HL-60 (cell line): ENCODE measurements around the gene CASS4.

Source experiments
- DNase-seq, 2 experiments: peaks; one replicate each; pipeline ENCODE4 v3.0.0-alpha.2; 2010 to 2020; ENCODE audit warnings: low read depth in 1 of 2, low spot score in 1 of 2
- H3K27ac ChIP-seq: fragments of 250-450 bp; sonication (Bioruptor Pico); replicated peaks from 2 replicates; pipeline ENCODE4 v1.5.1; 2020; ENCODE audit warnings: mild to moderate bottlenecking, moderate library complexity
- H3K27me3 ChIP-seq: fragments of 250-450 bp; sonication (Bioruptor Pico); 2 replicates; pipeline ENCODE4 v1.5.1; 2021; ENCODE audit warnings: mild to moderate bottlenecking, moderate library complexity; ENCODE audit not compliant: insufficient read depth, poor library complexity, severe bottlenecking
- H3K4me3 ChIP-seq: replicated peaks from 2 replicates; pipeline ENCODE4 v1.5.1; 2011; ENCODE audit warnings: mild to moderate bottlenecking, control low read depth, low read length; ENCODE audit not compliant: insufficient read depth
- CTCF ChIP-seq: IDR thresholded peaks from one replicate; pipeline ENCODE4 v1.5.1; 2011; ENCODE audit warnings: low read length, control low read depth, inconsistent platforms; ENCODE audit not compliant: insufficient read depth
- GABPA ChIP-seq: IDR thresholded peaks from 2 replicates; pipeline ENCODE4 v1.6.1; 2012; ENCODE audit warnings: low read depth
- POLR2AphosphoS5 ChIP-seq: IDR thresholded peaks from 2 replicates; pipeline ENCODE4 v1.6.1; 2012; ENCODE audit warnings: low read depth
- REST ChIP-seq: IDR thresholded peaks from 2 replicates; pipeline ENCODE4 v1.6.1; 2012; ENCODE audit warnings: low read depth; ENCODE audit not compliant: insufficient replicate concordance
- SPI1 ChIP-seq: IDR thresholded peaks from 2 replicates; pipeline ENCODE4 v1.6.1; 2012; ENCODE audit warnings: low read depth, mild to moderate bottlenecking, borderline replicate concordance

CASS4 gene

DNA sequence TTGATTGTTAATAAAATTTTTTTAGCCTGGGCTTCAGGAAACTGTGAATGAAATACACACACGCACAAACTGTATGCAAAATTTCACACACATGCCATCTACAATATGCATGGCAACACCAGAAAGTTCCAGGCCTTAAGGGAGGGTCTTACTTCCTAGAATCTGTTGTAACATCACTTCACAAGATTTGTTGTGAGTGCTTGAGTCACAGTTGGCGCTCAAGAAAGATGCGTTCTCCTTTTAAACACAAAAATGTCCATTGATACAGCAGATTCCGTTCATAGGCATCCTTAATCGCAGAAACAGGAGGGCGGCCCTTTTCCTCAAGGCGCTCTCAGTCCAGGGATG lies 55.9 kb downstream of the CASS4 start:
- H3K27me3 ChIP-seq: no peaks in the 10 kb centered on the region
- peak overlapping the region; percentile 97 for H3K4me3 ChIP-seq
- no peak for DNase-seq
- TF ChIP-seq GABPA (no peak), REST (no peak), SPI1 (no peak), CTCF (no peak), POLR2AphosphoS5 (no peak)
- H3K27ac ChIP-seq: peak overlapping the region; percentile 70

DNA sequence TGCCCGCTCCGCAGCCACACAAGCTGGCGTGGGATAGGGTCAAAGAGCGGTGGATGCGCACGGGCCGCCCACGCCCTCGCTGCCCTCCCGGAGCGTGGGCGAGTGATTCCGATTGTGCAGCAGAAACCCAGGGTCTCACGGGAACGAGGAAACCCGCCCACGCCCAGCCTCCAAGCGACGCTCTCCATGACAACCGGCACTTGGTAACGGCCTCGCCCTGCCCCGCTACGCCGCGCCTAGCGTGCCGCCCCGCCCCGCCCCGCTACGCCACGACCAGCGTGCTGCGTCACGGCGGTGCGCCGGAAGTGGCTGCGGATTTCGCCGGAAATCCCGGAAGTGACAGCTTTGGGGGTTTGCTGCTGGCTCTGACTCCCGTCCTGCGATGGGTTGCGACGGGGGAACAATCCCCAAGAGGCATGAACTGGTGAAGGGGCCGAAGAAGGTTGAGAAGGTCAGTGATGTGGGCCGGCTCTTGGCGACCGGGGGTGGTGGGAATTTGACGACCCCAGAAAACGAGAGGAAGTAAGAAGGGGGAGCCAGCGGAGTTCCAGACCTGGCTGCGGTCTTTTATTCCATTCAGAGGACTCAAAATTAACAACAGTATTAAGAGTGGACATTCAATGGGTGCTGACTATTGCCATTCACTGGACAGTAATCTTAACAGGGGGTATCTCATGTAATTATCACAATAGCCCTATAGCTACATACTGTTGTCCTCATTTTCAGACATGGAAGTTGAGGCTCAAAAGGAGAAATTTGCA lies 56.4 kb downstream of the CASS4 start, which contains the start of gene RTF2:
RTF2 (plus strand) TSS at position 312 of the 761 bp plus-strand sequence; CDS start at position 383, 71 bp downstream.
- TF ChIP-seq GABPA: peak; percentile 93
- peak; percentile 74; the same call in 1 of the 2 replicates for TF ChIP-seq POLR2AphosphoS5
- TF ChIP-seq REST: no peak
- TF ChIP-seq CTCF: no peak
- TF ChIP-seq SPI1: no peak; the same call in 1 of the 2 replicates
- no peaks in the 10 kb centered on the region for H3K27me3 ChIP-seq
- H3K27ac ChIP-seq: peak within 1 kb of the TSS; percentile 70
- H3K4me3 ChIP-seq: peak within 1 kb of the TSS; percentile 97
- DNase-seq: peak; percentile 81 to 91

DNA sequence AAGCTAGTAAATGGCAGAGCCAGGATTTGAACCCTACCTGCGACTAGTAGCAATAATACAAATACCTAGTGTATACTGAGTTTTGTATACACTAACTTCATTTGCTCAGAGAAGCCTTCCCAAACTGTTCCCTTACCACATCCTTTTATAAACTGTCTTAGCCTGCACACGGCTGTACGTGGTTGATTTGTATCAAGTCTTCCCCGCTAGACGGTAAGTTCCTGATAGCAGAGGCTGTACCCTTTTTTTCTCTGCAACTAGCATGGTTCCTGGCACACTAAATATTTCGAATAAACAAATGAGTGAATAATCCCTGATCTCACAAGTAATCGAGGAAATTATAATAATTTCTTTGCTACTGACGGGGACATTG lies 57.0 kb downstream of the CASS4 start:
- TF ChIP-seq CTCF (no peak), SPI1 (no peak), GABPA (no peak), POLR2AphosphoS5 (no peak), REST (no peak)
- H3K27me3 ChIP-seq: no peaks in the 10 kb centered on the region
- peak overlapping the region; percentile 70 for H3K27ac ChIP-seq
- H3K4me3 ChIP-seq: peak overlapping the region; percentile 97
- DNase-seq: no peak
